Measurements from ENCODE around the gene GHDC.

GHDC gene

DNA sequence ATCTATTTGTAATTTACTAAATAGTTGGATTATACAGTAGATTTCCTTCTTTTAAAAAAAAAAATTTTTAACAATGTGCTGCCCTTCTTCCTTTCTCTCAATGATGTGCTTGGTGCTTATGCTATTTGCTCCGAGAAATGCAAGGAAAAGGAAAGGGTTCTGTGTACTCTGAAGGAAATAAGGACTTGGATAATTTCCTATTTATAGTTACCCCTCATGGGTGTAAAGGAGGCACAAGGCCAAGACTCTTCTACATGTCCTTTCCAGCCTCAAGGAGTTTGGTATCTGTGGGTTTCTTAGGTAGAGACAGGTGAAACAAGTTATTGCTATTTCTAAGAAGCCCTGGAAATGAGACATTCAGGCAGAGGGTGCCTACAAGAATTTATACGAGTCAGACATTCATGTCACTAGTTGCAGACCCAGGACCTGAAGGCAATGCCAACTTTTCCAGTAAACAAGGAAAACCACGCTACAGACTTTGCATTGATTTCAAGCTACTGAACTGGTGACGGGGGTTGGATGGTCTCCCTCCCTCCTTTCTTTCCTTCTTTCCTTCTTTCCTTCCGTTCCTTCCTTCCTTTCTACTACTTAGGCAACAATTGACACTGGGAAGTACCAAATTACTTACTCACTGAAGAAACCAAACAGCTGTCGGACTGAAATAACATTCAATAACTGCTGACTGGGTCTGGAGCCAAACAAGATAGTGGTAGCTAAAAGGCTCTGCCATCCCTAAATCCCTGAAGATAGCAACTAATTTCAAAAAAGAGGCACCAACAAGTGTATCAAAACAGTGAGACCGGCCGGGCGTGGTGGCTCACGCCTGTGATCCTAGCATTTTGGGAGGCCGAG lies 33.8 kb upstream of the GHDC start:
- TF ChIP-seq EZH2 (IDR thresholded peaks at IDR 0.05; ENCODE audit: borderline replicate concordance, low read length), result no peak
- TF ChIP-seq, protein P1, sequence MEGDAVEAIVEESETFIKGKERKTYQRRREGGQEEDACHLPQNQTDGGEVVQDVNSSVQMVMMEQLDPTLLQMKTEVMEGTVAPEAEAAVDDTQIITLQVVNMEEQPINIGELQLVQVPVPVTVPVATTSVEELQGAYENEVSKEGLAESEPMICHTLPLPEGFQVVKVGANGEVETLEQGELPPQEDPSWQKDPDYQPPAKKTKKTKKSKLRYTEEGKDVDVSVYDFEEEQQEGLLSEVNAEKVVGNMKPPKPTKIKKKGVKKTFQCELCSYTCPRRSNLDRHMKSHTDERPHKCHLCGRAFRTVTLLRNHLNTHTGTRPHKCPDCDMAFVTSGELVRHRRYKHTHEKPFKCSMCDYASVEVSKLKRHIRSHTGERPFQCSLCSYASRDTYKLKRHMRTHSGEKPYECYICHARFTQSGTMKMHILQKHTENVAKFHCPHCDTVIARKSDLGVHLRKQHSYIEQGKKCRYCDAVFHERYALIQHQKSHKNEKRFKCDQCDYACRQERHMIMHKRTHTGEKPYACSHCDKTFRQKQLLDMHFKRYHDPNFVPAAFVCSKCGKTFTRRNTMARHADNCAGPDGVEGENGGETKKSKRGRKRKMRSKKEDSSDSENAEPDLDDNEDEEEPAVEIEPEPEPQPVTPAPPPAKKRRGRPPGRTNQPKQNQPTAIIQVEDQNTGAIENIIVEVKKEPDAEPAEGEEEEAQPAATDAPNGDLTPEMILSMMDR (IDR thresholded peaks at IDR 0.05; ENCODE audit: low read length), result no peak
- H3K4me2 ChIP-seq (ENCODE audit: low read length), result no peak overlapping the region
- no peaks in the 10 kb centered on the region for H4K20me1 ChIP-seq (ENCODE audit: insufficient read depth, low read length)
- no peak overlapping the region for H3K9ac ChIP-seq (ENCODE audit: low read length)
- H3K9me2 ChIP-seq (ENCODE audit: low read depth, low read length), result no peaks in the 10 kb centered on the region
- no peak overlapping the region for H3K27ac ChIP-seq (ENCODE audit: low read depth, low read length, poor library complexity, severe bottlenecking)
- no peaks in the 10 kb centered on the region for H3K27me3 ChIP-seq (ENCODE audit: insufficient read depth, low read length)
- H2AFZ ChIP-seq (ENCODE audit: low read length), result no peak overlapping the region
- H3K4me1 ChIP-seq (ENCODE audit: insufficient read depth, low read length, severe bottlenecking), result no peaks in the 10 kb centered on the region
- H3K9me3 ChIP-seq (ENCODE audit: low read length), result no peaks in the 10 kb centered on the region
- H3K36me3 ChIP-seq (ENCODE audit: insufficient read depth, low read length), result no peaks in the 10 kb centered on the region; the same call in 1 of the 2 replicates
- H3K79me2 ChIP-seq (ENCODE audit: insufficient read depth, low read length), result no peaks in the 10 kb centered on the region
- no peaks in the 10 kb centered on the region for H3F3A ChIP-seq (ENCODE audit: insufficient read depth, low read length)
- no peak overlapping the region for H3K4me3 ChIP-seq (ENCODE audit: low read depth, low read length, poor library complexity, severe bottlenecking)

DNA sequence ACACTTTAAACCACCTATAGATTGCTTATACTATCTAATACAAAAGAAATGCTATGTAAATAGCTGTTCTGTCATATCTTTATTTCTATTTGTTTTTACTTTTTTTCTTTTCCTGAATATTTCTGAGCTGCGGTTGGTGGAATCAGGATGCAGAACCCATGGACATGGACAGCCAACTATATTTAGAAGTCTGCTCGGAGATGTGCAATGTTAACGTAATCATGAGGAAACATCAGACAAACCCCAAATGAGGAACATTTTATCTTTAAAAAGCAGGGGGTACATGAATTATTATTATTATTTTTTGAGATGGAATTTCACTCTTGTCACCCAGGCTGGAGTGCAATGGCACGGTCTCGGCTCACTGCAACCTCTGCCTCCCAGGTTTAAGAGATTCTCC lies 31.4 kb upstream of the GHDC start:
- no peak overlapping the region for H2AFZ ChIP-seq (ENCODE audit: low read length)
- no peak overlapping the region for H3K4me2 ChIP-seq (ENCODE audit: low read length)
- no peaks in the 10 kb centered on the region for H3K79me2 ChIP-seq (ENCODE audit: insufficient read depth, low read length)
- H3K4me3 ChIP-seq (ENCODE audit: low read depth, low read length, poor library complexity, severe bottlenecking), result no peak overlapping the region
- no peaks in the 10 kb centered on the region for H3K27me3 ChIP-seq (ENCODE audit: insufficient read depth, low read length)
- no peaks in the 10 kb centered on the region for H3K9me2 ChIP-seq (ENCODE audit: low read depth, low read length)
- H3K9me3 ChIP-seq (ENCODE audit: low read length), result no peaks in the 10 kb centered on the region
- no peaks in the 10 kb centered on the region for H4K20me1 ChIP-seq (ENCODE audit: insufficient read depth, low read length)
- H3K4me1 ChIP-seq (ENCODE audit: insufficient read depth, low read length, severe bottlenecking), result no peaks in the 10 kb centered on the region
- TF ChIP-seq, protein P1 (IDR thresholded peaks at IDR 0.05; ENCODE audit: low read length), result no peak
- no peak for TF ChIP-seq EZH2 (IDR thresholded peaks at IDR 0.05; ENCODE audit: borderline replicate concordance, low read length)
- no peak overlapping the region for H3K27ac ChIP-seq (ENCODE audit: low read depth, low read length, poor library complexity, severe bottlenecking)
- no peaks in the 10 kb centered on the region for H3K36me3 ChIP-seq (ENCODE audit: insufficient read depth, low read length)
- H3K9ac ChIP-seq (ENCODE audit: low read length), result no peak overlapping the region
- no peaks in the 10 kb centered on the region for H3F3A ChIP-seq (ENCODE audit: insufficient read depth, low read length)

DNA sequence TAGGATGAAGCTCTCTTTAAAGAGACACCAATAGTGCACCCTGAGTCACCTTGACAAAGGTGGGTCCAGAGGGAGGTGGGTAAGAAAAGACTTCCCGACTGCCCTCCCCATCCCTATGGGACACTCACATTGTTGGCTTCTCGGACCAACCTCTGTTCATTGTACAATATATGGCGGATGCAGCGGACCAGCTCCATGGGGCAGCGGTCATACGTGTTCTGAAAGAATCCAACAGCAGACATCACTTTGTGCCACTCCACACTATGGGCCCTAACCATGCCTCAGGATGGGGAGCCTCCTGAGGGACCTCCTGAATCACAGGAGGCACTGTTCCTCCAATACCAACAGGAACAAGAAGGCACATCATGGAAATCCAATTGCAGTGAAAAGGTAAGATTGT lies 30.4 kb upstream of the GHDC start:
- Histone ChIP-seq H3K4me2 (ENCODE audit: low read length) (no peak overlapping the region), H3K79me2 (ENCODE audit: insufficient read depth, low read length) (no peaks in the 10 kb centered on the region), H3K4me1 (ENCODE audit: insufficient read depth, low read length, severe bottlenecking) (no peaks in the 10 kb centered on the region), H3K27me3 (ENCODE audit: insufficient read depth, low read length) (no peaks in the 10 kb centered on the region), H3K27ac (ENCODE audit: low read depth, low read length, poor library complexity, severe bottlenecking) (no peak overlapping the region), H3K9ac (ENCODE audit: low read length) (no peak overlapping the region), H3K4me3 (ENCODE audit: low read depth, low read length, poor library complexity, severe bottlenecking) (no peak overlapping the region), H3K9me2 (ENCODE audit: low read depth, low read length) (no peaks in the 10 kb centered on the region), H3K9me3 (ENCODE audit: low read length) (no peaks in the 10 kb centered on the region), H2AFZ (ENCODE audit: low read length) (no peak overlapping the region), H3K36me3 (ENCODE audit: insufficient read depth, low read length) (no peaks in the 10 kb centered on the region), H3F3A (ENCODE audit: insufficient read depth, low read length) (no peaks in the 10 kb centered on the region), H4K20me1 (ENCODE audit: insufficient read depth, low read length) (no peaks in the 10 kb centered on the region)
- TF ChIP-seq EZH2 (IDR thresholded peaks at IDR 0.05; ENCODE audit: borderline replicate concordance, low read length), result no peak
- TF ChIP-seq, protein P1 (IDR thresholded peaks at IDR 0.05; ENCODE audit: low read length), result no peak

Measured in OCI-LY1 (cell line).